ENCODE results near the gene EPB41L4B.

EPB41L4B gene

GRCh38 chr9:109247228-109247627 lies 73.6 kb downstream of the EPB41L4B start:
- Histone ChIP-seq H3K36me3 (ENCODE audit: insufficient read depth, low read length) (no peaks in the 10 kb centered on the region), H4K20me1 (ENCODE audit: insufficient read depth, low read length, poor library complexity, severe bottlenecking) (no peaks in the 10 kb centered on the region), H3F3A (ENCODE audit: low read depth) (no peaks in the 10 kb centered on the region), H2AFZ (ENCODE audit: low read length) (no peak overlapping the region), H3K9me2 (replicated peaks; ENCODE audit: low read depth, low read length) (no peaks in the 10 kb centered on the region), H3K4me1 (ENCODE audit: insufficient read depth, low read length, poor library complexity, severe bottlenecking) (no peaks in the 10 kb centered on the region), H3K4me2 (ENCODE audit: low read depth, low read length, poor library complexity, severe bottlenecking) (no peak overlapping the region), H3K27me3 (ENCODE audit: insufficient read depth, low read length, poor library complexity, severe bottlenecking) (no peaks in the 10 kb centered on the region), H3K9me3 (ENCODE audit: insufficient read depth, low read depth, low read length) (no peaks in the 10 kb centered on the region), H3K79me2 (ENCODE audit: insufficient read depth, low read length) (no peaks in the 10 kb centered on the region), H3K9ac (ENCODE audit: low read depth, low read length, poor library complexity, severe bottlenecking) (no peak overlapping the region), H3K4me3 (ENCODE audit: low read length, poor library complexity, severe bottlenecking) (no peak overlapping the region)
- TF ChIP-seq CTCF (conservative IDR thresholded peaks at IDR 0.05; ENCODE audit: low read length) = no peak
- TF ChIP-seq EZH2phosphoT487 (IDR thresholded peaks at IDR 0.05; ENCODE audit: borderline replicate concordance) = no peak

- Histone ChIP-seq H3K4me2 (ENCODE audit: low read depth, low read length, poor library complexity, severe bottlenecking) (no peak overlapping the region), H3F3A (ENCODE audit: low read depth) (no peaks in the 10 kb centered on the region), H3K27me3 (ENCODE audit: insufficient read depth, low read length, poor library complexity, severe bottlenecking) (no peaks in the 10 kb centered on the region), H4K20me1 (ENCODE audit: insufficient read depth, low read length, poor library complexity, severe bottlenecking) (no peaks in the 10 kb centered on the region), H3K9ac (ENCODE audit: low read depth, low read length, poor library complexity, severe bottlenecking) (no peak overlapping the region), H3K9me2 (replicated peaks; ENCODE audit: low read depth, low read length) (no peaks in the 10 kb centered on the region), H3K9me3 (ENCODE audit: insufficient read depth, low read depth, low read length) (no peaks in the 10 kb centered on the region), H2AFZ (ENCODE audit: low read length) (no peak overlapping the region), H3K79me2 (ENCODE audit: insufficient read depth, low read length) (no peaks in the 10 kb centered on the region), H3K4me1 (ENCODE audit: insufficient read depth, low read length, poor library complexity, severe bottlenecking) (no peaks in the 10 kb centered on the region), H3K36me3 (ENCODE audit: insufficient read depth, low read length) (no peaks in the 10 kb centered on the region), H3K4me3 (ENCODE audit: low read length, poor library complexity, severe bottlenecking) (no peak overlapping the region)
- no peak for TF ChIP-seq CTCF (conservative IDR thresholded peaks at IDR 0.05; ENCODE audit: low read length)
- TF ChIP-seq EZH2phosphoT487 (IDR thresholded peaks at IDR 0.05; ENCODE audit: borderline replicate concordance) = no peak
Observed at GRCh38 chr9:109246533-109246932, 74.3 kb downstream of the EPB41L4B start.

- Histone ChIP-seq H3K36me3 (ENCODE audit: insufficient read depth, low read length) (no peaks in the 10 kb centered on the region), H2AFZ (ENCODE audit: low read length) (no peak overlapping the region), H3K9ac (ENCODE audit: low read depth, low read length, poor library complexity, severe bottlenecking) (no peak overlapping the region), H3F3A (ENCODE audit: low read depth) (no peaks in the 10 kb centered on the region), H3K4me1 (ENCODE audit: insufficient read depth, low read length, poor library complexity, severe bottlenecking) (no peaks in the 10 kb centered on the region), H3K4me3 (ENCODE audit: low read length, poor library complexity, severe bottlenecking) (no peak overlapping the region), H3K9me3 (ENCODE audit: insufficient read depth, low read depth, low read length) (no peaks in the 10 kb centered on the region), H3K79me2 (ENCODE audit: insufficient read depth, low read length) (no peaks in the 10 kb centered on the region), H4K20me1 (ENCODE audit: insufficient read depth, low read length, poor library complexity, severe bottlenecking) (no peaks in the 10 kb centered on the region), H3K9me2 (replicated peaks; ENCODE audit: low read depth, low read length) (no peaks in the 10 kb centered on the region), H3K27me3 (ENCODE audit: insufficient read depth, low read length, poor library complexity, severe bottlenecking) (no peaks in the 10 kb centered on the region), H3K4me2 (ENCODE audit: low read depth, low read length, poor library complexity, severe bottlenecking) (no peak overlapping the region)
- TF ChIP-seq EZH2phosphoT487 (IDR thresholded peaks at IDR 0.05; ENCODE audit: borderline replicate concordance) (no peak), CTCF (conservative IDR thresholded peaks at IDR 0.05; ENCODE audit: low read length) (no peak)
Observed at GRCh38 chr9:109245310-109245897, 75.5 kb downstream of the EPB41L4B start.
